ENCODE results near the gene PNISR. TPM values are rescaled to one million over a fixed set of nuclear protein-coding genes. Genes with fewer than 3 reads are reported as not detected.

PNISR gene
- total RNA-seq, 1 donor from 2014 or later: 98.4 TPM

DNA sequence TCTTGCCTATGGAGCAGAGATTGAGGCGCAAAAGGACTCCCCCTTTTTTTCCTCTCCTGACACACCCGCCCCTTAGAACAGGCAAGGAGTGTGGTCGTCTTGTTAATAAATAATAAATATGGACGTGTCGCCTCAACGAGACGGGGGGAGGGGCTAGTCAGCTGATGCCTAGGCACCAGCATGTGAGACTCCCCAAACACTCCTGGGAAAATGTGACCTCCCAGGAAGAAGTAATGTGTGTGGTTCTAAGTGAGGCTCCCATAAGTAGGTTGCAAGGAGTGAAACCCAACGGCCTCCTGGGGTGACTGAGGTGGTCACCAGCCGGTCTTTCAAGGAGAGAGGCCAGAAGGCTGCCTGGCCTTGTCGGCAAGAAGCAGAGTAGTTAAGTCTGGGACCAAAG is 74.5 kb downstream of the PNISR start:
- H3K36me3 Mint-ChIP-seq (ENCODE audit: low read depth): no peaks in the 10 kb centered on the region
- intact Hi-C loops (cut with micrococcal nuclease): no loop called here
- H3K4me1 Mint-ChIP-seq (ENCODE audit: low read depth): peaks cover 4% of the 10 kb centered on the region
- H3K4me3 Mint-ChIP-seq: no peak overlapping the region
- peaks cover 72% of the 10 kb centered on the region for H3K27me3 Mint-ChIP-seq (ENCODE audit: insufficient read depth)
- no peaks in the 10 kb centered on the region for H3K9me3 Mint-ChIP-seq
- no peak overlapping the region for H3K27ac Mint-ChIP-seq
- DNase-seq (ENCODE audit: low spot score): no peak

DNA sequence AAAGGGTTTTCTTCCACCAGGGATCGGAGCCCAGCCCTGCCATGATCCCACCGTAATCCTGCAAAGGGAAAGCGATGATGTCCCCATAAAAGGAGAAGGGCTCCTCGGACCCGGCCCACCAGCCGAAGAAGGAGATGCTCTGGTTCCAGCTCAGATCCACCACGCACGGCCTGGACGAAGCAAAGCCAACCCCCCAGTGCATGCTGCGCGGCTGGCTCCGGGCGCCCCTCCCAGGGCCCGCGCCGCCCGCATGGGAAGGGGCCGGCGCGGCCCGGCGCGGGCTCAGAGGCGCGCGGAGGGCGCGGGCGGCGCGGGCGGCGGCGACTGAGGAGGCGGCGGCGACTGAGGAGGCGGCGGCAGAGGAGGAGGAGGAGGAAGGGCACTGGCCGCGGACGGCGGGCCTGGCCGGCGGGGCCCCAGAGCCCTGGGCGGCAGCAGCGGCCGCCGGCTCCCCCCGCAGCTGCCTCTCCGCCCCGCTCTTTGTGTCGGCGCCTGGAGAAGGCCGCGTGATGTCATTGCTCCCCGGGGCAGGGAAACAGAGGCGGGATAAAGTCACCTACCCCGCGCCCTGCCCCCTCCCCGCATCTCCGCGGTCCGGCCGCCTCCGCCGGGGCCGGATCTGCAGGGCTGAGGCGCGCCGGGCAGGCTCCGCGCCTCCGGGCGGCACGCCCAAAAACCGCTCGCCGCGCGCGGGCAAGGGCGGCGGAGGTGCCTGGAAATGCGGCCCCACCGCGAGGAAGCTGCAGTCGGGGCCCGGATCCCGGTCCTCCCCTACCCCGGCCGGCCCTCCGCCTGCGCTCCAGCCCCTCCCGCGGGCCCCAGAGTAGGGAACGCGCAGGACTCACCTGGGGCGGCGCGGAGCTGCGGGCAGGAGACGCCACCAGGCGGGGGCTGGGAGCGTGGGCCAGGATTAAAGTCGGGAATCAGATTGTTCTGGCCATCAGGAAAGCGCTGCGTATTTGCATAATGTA is 75.7 kb downstream of the PNISR start, which contains the start of gene FAXC:
FAXC (minus strand) TSS at position 504 of the 971 bp plus-strand sequence; CDS start at position 202, 302 bp downstream.
- Mint-ChIP-seq H3K4me1 (ENCODE audit: low read depth) (peaks cover 4% of the 10 kb centered on the region), H3K4me3 (peak within 1 kb of the TSS; percentile 37), H3K27me3 (ENCODE audit: insufficient read depth) (peaks cover 70% of the 10 kb centered on the region), H3K27ac (no peak within 1 kb of the TSS), H3K9me3 (no peaks in the 10 kb centered on the region), H3K36me3 (ENCODE audit: low read depth) (no peaks in the 10 kb centered on the region)
- intact Hi-C loops (cut with micrococcal nuclease): no loop called here
- peak; percentile 4 for DNase-seq (ENCODE audit: low spot score)

DNA sequence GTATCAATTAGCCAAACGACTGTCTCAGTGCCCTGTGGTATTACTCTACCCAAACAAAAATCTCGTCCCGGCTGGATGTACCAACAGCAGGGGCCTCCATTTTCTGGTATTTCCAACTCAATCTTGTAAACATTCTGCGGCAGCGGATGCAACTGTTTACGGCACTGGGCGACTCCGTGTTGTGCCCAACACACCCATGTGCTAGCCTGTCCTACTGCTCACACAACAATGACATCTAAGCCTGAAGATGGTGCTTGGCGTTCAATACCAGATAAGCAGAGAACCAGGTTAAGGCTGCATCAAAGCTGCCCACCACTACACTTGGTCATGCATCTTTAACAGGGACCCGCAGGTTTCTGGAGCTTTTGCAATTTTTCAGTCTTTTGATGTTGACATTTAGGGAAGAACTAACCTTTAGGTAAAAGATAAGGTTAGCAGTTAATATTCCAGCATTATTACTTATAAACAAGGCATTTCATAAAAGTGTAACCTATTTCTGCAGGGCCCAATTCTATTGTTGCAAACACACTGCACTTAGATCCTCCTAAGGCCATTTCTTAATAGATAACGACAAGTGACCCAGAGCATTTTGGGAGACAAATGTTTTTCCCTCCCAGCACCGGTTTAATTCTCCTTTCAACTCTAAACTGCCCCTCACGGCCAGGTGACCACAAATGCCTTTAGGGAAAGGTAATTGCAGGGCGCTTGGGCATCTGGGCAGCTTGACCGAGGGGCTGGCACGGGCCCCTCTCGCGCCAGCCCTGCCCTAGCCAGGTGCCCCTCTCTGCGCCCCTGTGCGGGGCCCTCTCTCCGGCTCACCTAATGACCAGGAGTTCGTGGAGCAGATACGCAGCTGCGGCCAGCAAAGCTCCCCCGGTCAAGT is 76.6 kb downstream of the PNISR start:
- H3K27me3 Mint-ChIP-seq (ENCODE audit: insufficient read depth): peaks cover 73% of the 10 kb centered on the region
- H3K36me3 Mint-ChIP-seq (ENCODE audit: low read depth): no peaks in the 10 kb centered on the region
- H3K9me3 Mint-ChIP-seq: no peaks in the 10 kb centered on the region
- no peak for DNase-seq (ENCODE audit: low spot score)
- intact Hi-C loops (cut with micrococcal nuclease): no loop called here
- H3K4me1 Mint-ChIP-seq (ENCODE audit: low read depth): peaks cover 9% of the 10 kb centered on the region
- no peak overlapping the region for H3K27ac Mint-ChIP-seq
- peak overlapping the region; percentile 33 for H3K4me3 Mint-ChIP-seq

Other genes with a start within 250 kb of the PNISR start
- not detected in 2 replicates for gene FAXC, start 75.6 kb downstream of the PNISR start, total RNA-seq
- 13.5 and 16.7 TPM in 2 replicates for gene COQ3, start 31.1 kb downstream of the PNISR start, total RNA-seq
- 19.2 and 22.4 TPM in 2 replicates for gene USP45, start 90.1 kb upstream of the PNISR start, total RNA-seq
- 51.3 and 54.0 TPM in 2 replicates for gene CCNC, start 143.4 kb upstream of the PNISR start, total RNA-seq
- 0.15 TPM in 1 of 2 replicates, not detected in the other for gene PRDM13, start 181.5 kb upstream of the PNISR start, total RNA-seq

All from activated T-helper 1 cell treated with anti-CD3 and anti-CD28 coated beads, Interleukin-12 subunit alpha, Interleukin-12 subunit beta, Interleukin-2, Interleukin-4 antibody, amounts not matched to agents 30 ng/mL and 10 ng/mL and 1 ng/mL, durations not matched to agents 14 hours and 24 hours and 36 hours (primary cell).